Vagina (tissue), 2 donors: ENCODE data around the gene MEIS1.

Experiments
- POLR2A ChIP-seq, 2 donors: fragments of 450-650 bp; IDR thresholded peaks; one replicate each; pipeline ENCODE4 v1.6.1; 2017; ENCODE audit warnings: antibody characterized with exemption in 2 of 2, mild to moderate bottlenecking in 2 of 2, moderate library complexity in 2 of 2
- TF ChIP-seq, protein P1 (sequence below), 3 experiments: fragments of 450-650 bp in 2 of 3; fragments of 200-600 bp in 1 of 3; sonication (generic) in 1 of 3; IDR thresholded peaks; one replicate each; pipeline ENCODE4 v1.5.1; 2017 to 2019; ENCODE audit warnings: antibody characterized with exemption in 3 of 3, mild to moderate bottlenecking in 2 of 3, moderate library complexity in 2 of 3

DNA sequence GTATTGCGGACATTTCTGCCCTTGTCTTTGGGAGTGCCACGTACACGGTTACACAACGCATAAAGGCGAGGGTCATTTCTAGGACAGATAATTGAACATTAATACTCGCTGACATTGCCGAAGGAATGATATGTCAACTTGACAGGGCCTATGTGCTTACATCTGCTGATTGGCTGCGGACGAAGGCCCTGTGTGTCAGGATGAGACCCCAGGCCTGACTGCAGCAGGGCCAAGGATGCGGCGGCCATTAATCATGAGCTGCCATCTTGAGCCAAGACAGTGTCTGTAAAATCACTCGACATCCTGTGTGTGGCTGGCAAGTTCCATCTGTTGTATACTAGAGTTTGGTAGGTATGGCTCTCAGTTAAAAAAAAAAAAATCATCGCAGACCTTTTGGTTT is 96.6 kb downstream of the MEIS1 start:
- TF ChIP-seq, protein P1, sequence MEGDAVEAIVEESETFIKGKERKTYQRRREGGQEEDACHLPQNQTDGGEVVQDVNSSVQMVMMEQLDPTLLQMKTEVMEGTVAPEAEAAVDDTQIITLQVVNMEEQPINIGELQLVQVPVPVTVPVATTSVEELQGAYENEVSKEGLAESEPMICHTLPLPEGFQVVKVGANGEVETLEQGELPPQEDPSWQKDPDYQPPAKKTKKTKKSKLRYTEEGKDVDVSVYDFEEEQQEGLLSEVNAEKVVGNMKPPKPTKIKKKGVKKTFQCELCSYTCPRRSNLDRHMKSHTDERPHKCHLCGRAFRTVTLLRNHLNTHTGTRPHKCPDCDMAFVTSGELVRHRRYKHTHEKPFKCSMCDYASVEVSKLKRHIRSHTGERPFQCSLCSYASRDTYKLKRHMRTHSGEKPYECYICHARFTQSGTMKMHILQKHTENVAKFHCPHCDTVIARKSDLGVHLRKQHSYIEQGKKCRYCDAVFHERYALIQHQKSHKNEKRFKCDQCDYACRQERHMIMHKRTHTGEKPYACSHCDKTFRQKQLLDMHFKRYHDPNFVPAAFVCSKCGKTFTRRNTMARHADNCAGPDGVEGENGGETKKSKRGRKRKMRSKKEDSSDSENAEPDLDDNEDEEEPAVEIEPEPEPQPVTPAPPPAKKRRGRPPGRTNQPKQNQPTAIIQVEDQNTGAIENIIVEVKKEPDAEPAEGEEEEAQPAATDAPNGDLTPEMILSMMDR (IDR thresholded peaks at IDR 0.05): no peak
- no peak for TF ChIP-seq POLR2A (IDR thresholded peaks at IDR 0.05)
